A549 treated with GW870086 at 1 μM for 4 hours (cell line): ENCODE measurements around the gene LMO3. TPM values are rescaled to one million over a fixed set of nuclear protein-coding genes. Genes with fewer than 3 reads are reported as not detected.

ENCODE experiments used
- total RNA-seq: library from RNA; stranded (reverse); fragments of 200-300 nt; extraction: Qiagen RNA extraction; gene quantifications from 5 replicates; pipeline ENCODE4 v1.2.3, GENCODE V29; 2022; ENCODE audit warnings: low read depth

The LMO3 gene
- total RNA-seq, result 0.03 TPM in 1 of 5 replicates, not detected in the others

GRCh38 chr12:16606117-16606200 is at the start of gene LMO3:
LMO3 (minus strand) TSS chr12:16606162; CDS start chr12:16600860, 5,302 bp downstream.

